HuH-7 (cell line): ENCODE data around the gene ANKMY1.
A peak's percentile ranks its signal among the peaks of the same experiment; 100 is the strongest.

ENCODE experiments used
- DNase-seq: peaks from one replicate; pipeline ENCODE4 v3.0.0; 2011; ENCODE audit warnings: low spot score

The ANKMY1 gene

DNA sequence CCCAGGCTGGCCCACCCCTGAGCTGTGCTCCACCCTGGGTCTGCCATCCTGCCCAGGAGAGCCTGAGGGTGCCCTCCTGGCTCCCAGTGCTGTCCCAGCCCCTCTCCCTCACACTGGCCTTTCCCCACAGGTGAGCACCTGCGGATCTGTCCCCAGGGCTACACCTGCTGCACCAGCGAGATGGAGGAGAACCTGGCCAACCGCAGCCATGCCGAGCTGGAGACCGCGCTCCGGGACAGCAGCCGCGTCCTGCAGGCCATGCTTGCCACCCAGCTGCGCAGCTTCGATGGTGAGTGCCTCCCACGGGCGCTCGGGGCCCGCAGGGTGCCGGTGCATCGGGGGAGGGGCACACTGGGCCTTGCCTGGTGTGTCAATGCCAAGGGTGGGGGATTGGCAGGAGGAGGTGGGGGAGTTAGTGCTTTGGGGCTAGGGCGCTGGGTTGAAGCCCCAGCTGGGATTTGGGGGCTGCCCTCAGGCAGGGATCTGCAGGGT lies 98.8 kb downstream of the ANKMY1 start:
- DNase-seq, result no peak

DNA sequence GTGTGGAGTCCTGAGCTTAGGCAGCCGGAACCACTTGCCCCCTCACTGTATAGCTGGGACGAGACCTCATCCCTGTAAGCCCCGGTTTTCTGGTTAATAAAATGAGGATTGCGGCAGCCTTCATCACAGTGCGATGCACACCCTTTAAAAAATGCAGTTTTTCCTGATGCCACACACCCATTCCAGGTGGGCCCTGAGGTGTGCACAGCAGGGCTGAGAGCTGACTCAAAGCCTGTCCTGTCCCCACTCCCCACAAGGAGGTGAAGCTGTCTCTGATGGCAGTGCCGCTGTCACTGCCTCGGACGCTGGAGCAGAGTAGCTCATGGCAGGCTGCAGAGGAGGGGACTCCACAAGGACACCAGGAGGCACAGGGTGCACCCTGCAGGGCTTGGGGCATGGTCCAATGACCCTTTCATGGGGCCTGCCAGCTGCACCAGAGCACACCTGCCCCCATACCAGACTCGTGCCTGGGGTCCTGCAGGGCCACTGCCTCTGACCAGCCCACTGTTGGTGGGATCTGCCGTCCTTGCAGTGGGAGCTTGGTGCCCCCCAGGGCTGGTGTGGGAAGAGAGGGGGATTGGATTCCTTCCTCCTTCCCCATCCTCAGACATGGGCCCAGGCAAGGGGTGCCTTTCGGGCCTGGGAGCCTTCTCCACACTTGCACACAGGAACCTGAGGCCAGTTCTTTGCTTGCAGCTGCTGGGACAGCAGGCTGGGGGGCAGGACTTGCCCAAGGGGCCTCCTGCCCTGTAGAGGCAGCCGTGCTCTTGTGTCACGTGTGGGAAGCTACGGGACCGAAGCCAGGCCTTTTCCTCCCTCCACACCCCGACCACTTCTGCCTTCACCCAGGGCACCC lies 99.5 kb downstream of the ANKMY1 start:
- no peak for DNase-seq

DNA sequence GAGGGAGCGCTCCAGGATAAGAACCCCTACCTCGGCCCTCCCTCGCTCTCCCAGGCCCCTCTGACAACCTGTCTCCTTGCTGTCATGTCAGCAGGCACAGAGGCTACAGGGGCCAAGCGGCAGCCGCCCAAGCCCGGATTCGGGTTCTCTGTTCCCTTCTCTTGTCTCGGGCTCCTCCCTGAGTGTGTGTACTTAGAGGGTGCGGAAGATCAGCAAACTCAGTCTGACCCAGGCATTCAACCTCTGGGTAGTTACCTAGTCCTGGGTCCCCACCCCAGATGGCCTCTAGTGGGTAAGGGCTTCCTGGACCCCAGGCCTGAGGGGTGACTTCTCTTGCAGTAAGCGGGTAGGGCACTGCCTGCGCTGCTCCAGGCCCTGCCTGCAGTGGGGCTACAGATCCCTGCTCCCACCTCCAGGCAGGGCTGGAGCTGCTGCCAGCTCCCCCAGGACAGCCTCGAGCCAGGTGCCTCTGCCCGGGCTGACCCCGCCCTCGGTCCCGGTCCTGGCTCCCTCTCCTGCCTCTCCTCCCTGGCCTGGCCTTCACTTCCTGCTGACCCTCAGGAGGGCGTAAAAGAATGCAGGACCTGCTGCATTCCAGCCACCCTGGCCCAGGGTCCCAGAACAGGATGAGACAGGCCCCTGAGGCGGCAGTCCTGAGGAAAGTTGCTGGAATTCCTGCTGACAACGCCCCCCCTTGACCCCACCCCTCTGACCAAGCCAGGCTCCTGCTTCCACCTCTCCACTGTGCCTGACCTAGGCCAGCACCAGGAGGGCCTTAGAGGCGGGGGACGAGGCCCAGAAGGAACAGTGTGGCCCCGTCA lies 100.4 kb downstream of the ANKMY1 start:
- DNase-seq, result no peak

DNA sequence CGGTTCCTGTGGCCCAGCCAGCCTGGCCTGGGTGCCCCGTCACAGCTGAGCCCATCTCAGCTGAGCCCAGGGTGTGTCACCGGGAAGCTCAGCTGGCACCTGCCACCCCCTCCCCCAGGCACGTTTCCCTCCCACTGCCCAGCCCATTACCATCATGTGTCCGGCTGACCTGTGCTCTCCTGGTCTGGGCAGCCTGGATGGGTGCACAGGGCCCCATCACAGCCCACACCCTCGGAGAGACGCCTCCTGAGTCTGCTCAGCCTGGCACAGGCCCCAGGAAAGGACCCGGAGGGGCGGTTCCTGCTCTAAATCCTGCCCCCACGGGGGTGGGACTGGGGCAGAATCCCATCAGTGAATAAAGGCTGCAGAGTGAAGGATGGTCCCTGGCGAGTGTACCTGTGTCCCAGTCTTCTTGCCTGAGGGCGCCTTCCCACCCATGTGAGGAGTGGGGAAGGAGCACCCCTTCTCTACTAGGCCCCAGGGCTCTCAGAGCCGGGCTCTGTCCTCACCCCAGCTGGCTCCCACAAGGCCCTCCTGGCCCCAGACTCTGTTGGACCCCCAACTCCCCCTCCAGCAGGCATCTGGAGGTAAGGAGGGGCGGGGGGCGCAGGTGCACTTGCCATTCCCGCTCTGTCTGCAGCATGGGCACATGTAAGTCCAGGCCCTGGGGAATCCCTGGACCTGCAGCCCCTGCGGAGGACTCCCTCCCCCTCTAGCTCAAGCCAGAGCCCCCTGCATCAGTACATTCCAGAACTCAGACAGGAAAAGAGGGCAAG lies 101.2 kb downstream of the ANKMY1 start:
- DNase-seq, result no peak

DNA sequence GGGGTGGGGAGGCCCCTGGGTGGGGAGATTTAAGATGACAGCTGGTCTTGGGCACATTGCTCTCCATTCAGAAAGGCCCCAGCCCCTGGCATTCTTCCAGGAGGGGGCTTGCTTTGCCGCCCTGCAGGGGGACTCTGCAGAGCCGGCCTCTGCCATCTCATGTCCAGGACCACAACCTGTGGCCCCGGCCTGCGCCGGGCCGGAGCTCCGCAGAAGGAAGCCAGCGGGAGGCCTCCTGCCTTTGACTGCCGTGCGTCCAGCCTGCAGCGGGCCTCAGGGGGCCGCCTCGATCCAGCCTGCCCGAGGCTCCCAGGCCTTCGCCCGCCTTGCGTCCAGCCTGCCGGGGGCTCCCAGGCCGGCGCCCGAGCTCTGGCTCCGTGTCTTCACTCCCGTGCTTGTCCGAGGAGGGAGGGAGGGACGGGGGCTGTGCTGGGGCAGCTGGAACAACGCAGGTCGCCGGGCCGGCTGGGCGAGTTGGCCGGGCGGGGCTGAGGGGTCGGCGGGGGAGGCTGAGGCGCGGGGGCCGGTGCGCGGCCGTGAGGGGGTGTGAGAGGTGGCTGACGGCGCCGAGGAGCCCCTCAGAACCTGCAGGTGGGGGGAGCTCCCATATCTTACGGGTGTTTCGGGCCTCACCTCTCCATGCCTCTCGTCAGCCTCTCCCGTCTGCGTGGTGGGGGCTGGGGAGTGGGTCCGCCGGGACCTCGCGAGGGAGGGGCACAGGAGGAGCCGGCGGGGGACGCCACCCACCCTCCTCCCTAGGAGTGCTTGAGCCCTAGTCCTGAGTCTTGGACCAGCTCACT lies 101.9 kb downstream of the ANKMY1 start:
- DNase-seq, result peak; percentile 58

DNA sequence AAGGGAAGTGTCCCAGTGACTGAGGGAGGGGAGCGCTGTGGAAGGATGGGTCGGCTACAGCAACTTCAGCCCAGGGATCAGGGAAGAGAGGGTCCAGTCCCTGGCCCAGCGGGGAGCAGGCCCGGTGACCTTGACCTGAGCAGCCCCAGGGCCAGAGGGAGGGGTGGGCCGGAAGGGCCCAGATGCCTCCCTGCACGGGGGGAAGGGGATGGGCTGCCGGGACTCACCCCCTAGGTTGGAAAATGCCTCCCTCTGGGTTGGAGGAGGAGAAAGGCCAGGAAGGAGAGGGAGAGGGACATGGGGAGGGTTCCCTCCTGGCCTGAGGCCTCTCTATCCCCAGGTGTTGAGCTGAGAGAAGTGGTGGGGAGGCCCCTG lies 102.5 kb downstream of the ANKMY1 start:
- no peak for DNase-seq

DNA sequence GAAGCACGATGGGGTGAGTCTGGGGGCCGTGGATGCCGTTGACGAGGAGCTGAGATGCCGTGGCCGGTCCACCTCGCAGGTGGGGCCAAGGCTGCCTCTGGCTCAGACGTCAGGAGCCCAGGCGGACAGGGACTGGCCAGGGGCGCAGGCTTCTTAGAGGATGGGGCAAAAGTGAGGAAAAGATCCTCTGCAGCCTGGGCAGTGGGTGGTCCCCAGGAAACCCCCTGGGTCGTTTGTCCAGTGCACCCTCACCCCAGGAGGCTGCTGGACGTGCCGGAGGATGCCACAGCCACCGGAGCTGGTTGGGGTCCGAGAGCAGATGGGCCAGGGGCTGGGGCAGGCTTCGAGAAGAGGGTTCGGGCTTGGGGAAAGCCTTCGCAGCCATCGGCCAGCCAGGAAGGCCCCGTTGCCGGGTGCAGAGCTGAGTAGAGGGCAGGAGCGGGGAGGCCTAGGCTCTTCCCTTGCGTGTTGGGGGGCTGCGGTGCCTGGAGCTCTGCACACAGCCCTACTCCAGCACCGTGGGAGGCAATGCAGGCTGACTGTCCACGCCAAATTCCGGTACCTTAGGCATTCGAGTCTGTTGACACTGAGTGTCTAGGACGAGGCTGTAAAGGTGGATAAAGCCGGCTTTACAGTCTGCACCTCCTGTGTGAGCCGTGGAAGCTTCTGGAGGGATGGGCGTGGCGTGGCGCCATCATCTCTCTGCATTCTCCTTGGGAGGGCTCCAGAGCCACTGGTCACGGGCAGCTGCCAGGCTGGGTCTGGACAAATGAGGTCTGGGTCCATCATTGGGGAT lies 103.5 kb downstream of the ANKMY1 start:
- no peak for DNase-seq

DNA sequence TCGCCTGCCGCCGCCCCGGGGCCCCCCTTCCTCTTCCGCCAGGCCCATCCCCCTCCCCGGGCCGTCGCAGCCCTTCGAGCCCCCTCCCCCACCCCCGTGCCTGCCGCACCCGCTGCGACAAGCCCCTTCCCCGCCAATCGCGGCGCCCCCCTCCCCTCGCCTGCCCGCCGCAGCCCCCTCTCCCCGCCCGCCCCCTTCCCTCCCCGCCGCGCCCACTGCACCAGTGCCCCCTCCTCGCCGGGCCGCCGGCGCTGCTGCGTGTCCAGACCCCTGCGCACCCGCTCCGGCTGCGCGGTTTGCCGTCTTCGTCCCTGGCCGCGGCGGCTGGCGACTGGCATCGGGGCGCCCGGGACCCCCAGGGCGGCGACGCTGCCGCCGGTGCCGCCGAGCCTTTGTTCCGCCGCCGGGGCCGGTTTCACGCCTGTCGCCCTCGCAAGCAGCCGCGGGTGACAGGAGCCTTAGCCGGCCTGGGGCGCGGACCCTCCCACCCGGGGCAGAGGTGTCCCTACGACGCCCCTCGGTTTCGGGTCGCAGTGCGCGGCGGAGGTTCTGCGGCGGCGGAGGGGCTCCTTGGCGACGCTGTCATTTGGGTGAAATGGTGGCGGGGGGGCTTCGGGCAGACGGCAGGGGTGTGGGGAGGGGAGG lies 104.2 kb downstream of the ANKMY1 start:
- DNase-seq, result no peak

DNA sequence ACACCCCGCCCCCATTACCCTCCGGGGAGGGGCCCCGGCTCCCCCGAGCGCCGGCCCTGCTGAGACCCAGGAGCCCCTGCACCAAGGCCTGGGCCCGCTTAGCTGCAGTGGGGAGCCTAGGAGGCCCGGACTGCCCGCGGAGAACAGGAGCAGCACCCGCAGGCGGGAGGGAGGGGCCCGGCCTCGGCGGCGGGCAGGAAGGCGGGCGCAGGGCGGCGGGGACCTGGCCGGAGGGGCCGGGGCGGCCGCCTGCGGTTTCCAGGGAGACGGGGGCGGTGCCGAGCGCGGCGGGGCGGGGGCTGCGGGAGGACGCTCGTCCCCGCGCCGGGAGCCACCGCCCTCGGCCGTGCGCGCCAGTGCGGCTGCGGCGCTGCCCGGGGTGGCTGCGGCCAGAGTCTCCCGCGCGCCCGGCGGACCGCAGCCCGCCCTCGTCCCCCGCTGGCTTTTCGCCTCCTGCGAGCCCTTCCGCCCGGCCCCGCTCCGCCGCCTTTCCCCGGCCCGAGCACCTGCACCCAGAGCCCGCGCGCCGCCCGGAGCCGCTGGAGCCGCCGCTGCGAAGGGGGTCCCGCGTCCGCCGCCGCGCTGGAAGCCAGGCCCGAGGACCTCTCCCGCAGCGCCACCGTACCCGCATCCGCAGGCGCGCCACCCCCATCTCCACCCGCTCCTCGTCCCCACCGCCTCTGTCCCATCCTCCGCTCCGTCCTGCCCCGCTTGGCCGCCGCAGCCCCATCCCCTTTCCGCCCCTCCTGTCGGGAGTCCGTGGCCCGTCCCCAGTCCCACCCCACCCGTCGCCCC lies 105.1 kb downstream of the ANKMY1 start:
- peak; percentile 89 for DNase-seq

DNA sequence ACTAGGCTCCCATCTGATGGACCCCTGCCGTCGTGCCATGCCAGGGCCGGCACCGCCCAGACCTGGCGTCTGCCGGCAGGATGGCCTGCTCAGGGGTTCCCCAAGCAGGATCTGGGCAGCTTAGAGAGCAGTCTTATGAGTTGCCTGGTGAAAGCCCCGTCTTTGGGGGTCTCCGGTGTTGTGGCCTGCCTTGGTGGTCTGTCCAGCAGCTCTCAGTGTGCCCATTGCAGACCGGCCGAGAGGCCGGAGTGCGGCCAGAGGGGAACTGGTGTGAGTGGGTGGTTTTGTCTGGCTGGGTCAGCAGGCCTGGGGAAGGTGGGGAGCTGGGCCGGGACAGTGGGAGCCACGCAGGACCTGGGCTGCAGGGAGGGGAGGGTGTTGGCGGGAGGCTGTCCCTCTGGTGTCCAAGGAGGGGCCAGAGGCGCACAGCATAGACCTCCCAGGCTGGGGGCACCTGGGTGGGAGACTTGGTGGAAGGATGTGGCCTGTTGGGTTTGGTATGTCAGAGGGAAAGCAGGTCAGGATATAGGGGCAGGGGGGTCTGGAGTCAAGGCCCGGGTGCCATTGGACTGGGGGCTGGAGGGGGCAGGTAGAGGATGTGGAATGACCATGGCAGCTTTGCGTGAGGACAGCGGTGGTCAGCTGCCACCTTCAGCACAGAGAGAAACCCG lies 105.9 kb downstream of the ANKMY1 start:
- no peak for DNase-seq

DNA sequence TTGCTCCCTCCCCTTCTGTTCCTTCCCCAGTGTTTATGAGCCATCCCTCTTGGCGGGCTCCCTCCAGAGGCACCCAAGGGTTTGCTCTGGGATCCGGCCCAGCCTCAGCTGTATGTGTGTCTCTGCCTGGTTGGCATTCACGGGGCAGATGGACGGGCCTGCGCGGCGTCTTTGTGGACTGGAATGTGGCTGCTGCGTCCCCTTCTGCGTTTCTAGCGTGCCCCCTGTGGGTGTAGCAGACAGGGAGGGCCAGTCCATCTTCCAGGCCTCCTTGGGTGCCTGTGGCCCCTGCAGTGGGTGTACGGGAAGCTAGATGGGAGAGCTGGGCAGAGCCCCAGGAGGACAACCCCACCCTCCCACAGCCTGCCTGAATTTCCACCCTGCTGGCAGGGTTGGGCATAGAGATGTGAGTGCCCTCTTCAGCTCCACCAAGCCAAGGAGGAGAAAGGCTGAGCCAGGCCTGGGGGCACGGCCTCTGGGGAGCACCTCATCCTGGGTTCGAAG lies 106.6 kb downstream of the ANKMY1 start:
- no peak for DNase-seq

DNA sequence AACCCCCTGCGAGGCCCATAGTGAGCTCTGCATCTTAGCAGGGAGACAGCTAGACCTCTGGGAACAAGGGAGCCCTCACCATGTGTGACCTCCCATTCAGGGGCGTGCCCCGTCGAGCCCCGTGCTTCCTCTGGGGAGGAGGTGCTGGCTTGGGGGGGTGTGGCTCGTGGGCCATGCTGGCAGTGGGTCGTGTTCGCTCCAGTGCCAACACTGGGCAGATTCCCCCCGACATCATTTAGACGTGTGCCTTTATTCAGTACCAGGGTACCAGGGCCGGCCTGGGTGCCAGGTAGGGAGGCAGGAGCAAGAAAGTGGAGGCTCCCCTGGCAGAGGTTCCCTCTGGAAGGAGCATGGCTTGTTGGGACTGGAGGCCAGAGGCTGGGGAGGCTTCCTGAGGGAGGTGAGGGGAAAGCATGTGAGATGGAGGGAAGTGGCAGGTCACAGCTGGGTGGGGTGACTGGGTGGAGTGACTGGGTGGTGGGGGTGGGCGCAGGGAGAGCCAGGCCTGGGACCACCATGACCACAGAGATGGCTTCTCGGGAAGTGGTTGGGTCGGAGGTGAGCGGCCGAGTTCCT lies 107.2 kb downstream of the ANKMY1 start:
- no peak for DNase-seq

DNA sequence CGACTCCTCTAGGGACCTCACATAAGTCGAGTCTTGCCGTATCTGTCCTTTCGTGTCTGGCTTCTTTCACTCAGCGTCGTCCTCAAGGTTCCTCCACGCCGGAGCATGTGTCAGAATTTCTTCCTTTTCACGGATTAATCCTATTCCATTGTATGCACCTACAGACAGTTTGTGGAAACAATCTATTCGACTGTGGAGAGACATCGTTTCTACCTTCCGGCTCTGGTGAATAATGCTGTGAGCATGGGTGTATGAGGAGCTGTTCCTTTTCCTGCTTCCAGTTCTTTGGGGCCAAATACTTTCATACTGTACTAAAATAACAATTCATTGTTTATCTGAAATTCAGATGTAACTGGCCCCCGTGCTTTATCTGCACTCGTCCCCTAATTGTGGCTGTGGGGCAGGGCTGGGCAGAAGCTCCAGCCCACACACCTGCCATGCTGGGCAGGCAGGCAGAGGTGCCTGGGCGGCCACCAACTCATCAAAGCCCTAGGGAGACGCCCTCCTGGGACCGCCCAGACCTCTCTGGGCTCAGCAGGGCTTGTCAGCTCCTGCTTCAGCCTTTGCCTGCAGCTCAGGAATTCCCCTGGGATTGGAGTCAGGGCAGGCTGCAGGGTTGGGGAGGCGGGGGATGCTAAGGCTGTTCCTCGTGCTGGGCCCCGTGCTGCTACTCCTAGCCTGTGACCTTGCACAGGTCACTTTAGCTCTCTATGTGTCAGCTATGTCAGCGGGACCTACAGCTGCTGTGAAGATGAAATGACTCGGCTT lies 107.8 kb downstream of the ANKMY1 start:
- DNase-seq, result peak; percentile 46

DNA sequence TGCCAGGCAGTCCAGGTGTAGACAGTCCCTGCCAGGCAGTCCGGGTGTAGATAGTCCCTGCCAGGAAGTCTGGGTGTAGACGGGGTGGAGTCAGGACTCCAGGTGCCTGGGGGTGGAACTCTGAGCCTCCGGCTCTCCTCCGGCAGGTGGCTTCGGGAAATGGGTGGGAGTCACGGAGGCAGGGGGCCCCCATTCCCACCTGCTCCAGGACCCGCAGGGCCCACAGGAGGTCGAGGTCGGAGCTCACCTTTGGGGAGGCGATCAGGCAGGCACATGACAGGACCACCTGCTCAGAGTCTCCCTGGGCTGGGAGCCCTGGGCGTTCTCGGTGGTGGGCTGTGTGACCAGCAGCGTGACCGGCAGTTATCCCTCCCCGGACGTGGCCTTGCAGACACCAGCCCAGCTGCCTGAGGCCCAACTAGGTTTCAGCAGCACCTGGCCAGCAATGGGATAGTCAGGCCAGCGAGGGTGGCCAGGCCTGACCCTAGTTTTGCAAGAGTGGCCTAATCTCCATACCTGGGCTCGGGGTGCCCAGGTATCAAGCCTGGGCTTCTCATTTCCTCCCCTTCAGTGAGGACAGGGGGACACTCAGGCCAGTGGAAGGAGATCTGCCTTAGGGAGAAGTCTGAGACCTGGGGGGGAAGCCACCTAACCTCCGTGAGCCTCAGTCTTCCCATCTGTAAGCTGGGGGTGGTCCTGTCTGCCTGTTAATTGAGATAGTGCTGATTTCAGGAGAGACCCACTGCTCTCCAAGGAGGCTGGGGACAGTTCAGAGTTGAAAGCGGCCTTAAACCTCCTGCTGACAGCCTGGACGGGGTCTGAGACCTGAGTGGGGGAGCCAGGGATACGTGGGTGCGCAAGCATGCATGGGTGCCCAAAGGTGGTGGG lies 109.2 kb downstream of the ANKMY1 start:
- DNase-seq, result no peak

DNA sequence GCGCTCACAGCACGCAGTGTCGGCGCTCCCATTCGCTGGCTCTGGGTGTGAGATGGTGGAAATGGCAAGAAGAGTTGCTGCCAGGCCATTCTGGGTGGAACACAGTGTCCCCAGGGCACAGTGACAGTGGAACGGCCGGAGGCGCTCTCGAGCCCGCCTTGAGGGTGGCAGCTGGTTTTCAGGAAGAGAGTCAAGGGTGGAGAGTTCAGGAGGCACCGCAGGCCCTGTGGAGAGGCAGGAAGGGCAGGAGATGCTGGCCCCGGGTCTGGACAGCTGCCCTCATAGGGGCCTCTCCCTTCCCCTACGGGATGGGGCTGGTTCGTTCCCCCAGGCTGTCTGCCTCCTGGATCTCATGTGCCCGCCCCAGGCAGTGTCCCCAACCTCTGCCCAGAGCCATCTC lies 109.9 kb downstream of the ANKMY1 start:
- DNase-seq, result no peak

DNA sequence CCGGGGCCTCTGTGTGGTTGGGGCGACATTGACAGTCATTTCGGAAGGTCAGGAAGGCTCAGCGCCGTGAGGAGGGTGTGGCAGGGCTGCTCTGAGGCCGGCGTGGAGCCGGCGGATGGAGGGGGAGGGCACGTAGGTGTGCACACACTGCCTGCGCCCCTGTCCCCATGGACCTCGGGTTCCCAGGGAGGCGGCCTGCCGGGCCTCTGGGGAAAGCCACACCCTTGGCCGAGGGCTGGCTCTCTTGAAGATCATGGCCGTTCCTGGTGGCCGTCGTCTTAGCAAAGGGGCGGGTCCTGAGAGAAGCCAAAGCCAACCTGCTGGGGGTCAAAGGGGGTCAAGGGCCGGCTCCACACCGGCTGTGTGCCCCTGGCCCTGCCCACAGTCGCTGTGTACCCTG lies 110.5 kb downstream of the ANKMY1 start:
- DNase-seq, result no peak
